Measurements from ENCODE around the gene C9orf50. TPM values are rescaled to one million over a fixed set of nuclear protein-coding genes. Genes with fewer than 3 reads are reported as not detected.

The C9orf50 gene
- total RNA-seq, 1 donor = not detected

GRCh38 chr9:129655154-129655553, 34.3 kb upstream of the C9orf50 start:
- H3K4me3 ChIP-seq (ENCODE audit: low read depth, low read length) = no peak overlapping the region
- TF ChIP-seq CTCF (IDR thresholded peaks at IDR 0.05; ENCODE audit: insufficient read depth, low read length) = no peak
- DNase-seq (ENCODE audit: low read depth) = no peak

DNA sequence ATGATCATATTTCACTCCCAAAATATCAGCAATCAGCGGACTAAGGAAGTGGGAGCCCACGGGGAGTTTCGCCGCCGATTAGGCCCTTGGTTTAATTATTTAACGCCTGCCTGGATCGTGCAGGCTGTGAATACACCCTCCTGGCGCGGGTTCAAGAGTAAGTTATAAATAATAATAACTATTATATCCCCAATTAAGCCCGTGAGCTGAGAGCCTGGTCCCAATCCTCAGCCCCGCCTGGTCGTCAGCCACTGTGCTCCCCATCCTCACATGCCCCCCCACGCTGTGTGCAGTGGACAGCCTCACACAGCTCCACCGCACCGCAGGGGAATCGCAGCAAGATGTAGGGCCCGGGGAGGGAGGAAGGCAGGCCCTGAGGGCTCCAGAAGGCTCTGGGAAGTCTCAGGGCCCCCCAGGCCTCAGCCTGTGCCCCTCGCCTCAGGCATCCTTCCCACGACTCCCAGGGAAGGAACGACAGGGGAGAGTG, 33.7 kb upstream of the C9orf50 start:
- H3K4me3 ChIP-seq (ENCODE audit: low read depth, low read length) = no peak overlapping the region
- DNase-seq (ENCODE audit: low read depth) = no peak
- TF ChIP-seq CTCF (IDR thresholded peaks at IDR 0.05; ENCODE audit: insufficient read depth, low read length) = no peak

DNA sequence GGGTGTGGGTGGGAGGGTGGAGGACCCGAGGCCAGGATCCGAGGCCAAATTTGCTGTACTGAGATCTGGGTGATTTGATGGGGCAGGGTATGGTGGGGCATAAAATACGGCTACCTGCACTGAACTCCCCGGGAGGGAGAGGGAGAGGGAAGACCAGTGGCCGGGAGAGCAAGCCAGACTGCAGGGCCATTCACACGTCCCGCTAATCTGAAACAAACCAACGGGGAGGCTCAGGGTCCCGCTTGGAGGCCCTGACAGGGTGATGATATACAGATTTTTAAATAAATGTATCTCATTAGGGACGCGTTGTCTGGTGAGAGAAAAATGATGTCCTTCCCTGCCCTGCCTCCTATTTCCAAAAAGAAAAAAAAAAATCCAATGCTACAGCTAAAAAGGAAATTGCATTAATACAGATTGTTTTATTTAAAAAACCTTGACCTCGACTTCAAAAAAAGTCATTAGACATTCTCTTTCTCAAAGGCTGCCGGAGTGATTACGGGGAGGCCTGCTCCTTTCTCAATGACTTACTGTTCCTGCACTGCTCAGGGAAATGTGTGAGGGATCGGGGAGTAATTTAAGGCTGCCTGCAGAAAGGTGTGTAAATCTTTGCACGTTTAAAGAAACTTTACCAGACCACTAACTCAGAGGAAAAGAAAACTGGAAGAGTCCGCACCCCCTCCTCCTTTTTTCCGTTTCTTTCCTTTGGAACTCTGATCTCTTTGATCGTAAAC, 33.1 kb upstream of the C9orf50 start:
- H3K4me3 ChIP-seq (ENCODE audit: low read depth, low read length) = no peak overlapping the region
- DNase-seq (ENCODE audit: low read depth) = no peak
- TF ChIP-seq CTCF (IDR thresholded peaks at IDR 0.05; ENCODE audit: insufficient read depth, low read length) = no peak

GRCh38 chr9:129650680-129651235, 29.9 kb upstream of the C9orf50 start:
- no peak for DNase-seq (ENCODE audit: low read depth)
- no peak for TF ChIP-seq CTCF (IDR thresholded peaks at IDR 0.05; ENCODE audit: insufficient read depth, low read length)
- no peak overlapping the region for H3K4me3 ChIP-seq (ENCODE audit: low read depth, low read length)

GRCh38 chr9:129649726-129650679, 29.1 kb upstream of the C9orf50 start:
- no peak for TF ChIP-seq CTCF (IDR thresholded peaks at IDR 0.05; ENCODE audit: insufficient read depth, low read length)
- no peak for DNase-seq (ENCODE audit: low read depth)
- no peak overlapping the region for H3K4me3 ChIP-seq (ENCODE audit: low read depth, low read length)

GRCh38 chr9:129648764-129649115, 27.8 kb upstream of the C9orf50 start:
- TF ChIP-seq CTCF (IDR thresholded peaks at IDR 0.05; ENCODE audit: insufficient read depth, low read length) = no peak
- no peak overlapping the region for H3K4me3 ChIP-seq (ENCODE audit: low read depth, low read length)

More at GRCh38 chr9:129648764-129649115, 27.8 kb upstream of the C9orf50 start:
- DNase-seq (ENCODE audit: low read depth) = no peak

Measured in fibroblast of the aortic adventitia (primary cell).